PC-9 (cell line): ENCODE results near the gene MB.

ENCODE experiments used
- EZH2 ChIP-seq: fragments of 200-600 bp; sonication (generic); IDR thresholded peaks from 2 replicates; pipeline ENCODE4 v1.8.0; 2017; ENCODE audit warnings: antibody characterized with exemption, low read depth
- TF ChIP-seq, protein P1 (sequence below): fragments of 200-600 bp; sonication (generic); conservative IDR thresholded peaks from 2 replicates; pipeline ENCODE4 v1.6.1; 2017; ENCODE audit warnings: mixed run types, antibody characterized with exemption, mild to moderate bottlenecking, moderate library complexity

DNA sequence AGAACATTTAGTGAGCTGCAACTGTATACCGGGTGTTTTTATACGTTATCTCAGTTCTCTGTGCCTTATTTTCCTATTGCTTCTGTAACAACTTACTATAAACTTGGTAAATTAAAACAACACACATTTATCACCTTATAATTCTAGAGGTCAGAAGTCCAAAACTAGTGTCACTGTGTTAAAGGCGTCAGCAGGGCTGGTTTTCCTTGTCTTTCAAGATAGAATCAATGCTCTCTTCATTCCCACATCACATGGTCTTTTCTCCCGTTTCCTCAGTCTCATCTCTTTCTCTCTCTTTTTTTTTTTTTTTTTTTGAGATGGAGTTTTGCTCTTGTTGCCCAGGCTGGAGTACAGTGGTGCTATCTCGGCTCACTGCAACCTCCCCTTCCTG lies 36.1 kb downstream of the MB start:
- TF ChIP-seq, protein P1, sequence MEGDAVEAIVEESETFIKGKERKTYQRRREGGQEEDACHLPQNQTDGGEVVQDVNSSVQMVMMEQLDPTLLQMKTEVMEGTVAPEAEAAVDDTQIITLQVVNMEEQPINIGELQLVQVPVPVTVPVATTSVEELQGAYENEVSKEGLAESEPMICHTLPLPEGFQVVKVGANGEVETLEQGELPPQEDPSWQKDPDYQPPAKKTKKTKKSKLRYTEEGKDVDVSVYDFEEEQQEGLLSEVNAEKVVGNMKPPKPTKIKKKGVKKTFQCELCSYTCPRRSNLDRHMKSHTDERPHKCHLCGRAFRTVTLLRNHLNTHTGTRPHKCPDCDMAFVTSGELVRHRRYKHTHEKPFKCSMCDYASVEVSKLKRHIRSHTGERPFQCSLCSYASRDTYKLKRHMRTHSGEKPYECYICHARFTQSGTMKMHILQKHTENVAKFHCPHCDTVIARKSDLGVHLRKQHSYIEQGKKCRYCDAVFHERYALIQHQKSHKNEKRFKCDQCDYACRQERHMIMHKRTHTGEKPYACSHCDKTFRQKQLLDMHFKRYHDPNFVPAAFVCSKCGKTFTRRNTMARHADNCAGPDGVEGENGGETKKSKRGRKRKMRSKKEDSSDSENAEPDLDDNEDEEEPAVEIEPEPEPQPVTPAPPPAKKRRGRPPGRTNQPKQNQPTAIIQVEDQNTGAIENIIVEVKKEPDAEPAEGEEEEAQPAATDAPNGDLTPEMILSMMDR = no peak
- TF ChIP-seq EZH2 = no peak
